Stimulated activated naive CD4-positive, alpha-beta T cell (primary cell): Measurements from ENCODE around the gene PAX7.

Source experiments
- DNase-seq, 6 experiments: peaks; one replicate each; lab custom pipeline; 2025; lab: John Stamatoyannopoulos, UW

The PAX7 gene

GRCh38 chr1:18701183-18701582, 70.5 kb downstream of the PAX7 start:
- DNase-seq, result no peak

- DNase-seq, result no peak
Measured at GRCh38 chr1:18703041-18703621, 72.5 kb downstream of the PAX7 start.

GRCh38 chr1:18705811-18706210, 75.2 kb downstream of the PAX7 start:
- no peak for DNase-seq

DNA sequence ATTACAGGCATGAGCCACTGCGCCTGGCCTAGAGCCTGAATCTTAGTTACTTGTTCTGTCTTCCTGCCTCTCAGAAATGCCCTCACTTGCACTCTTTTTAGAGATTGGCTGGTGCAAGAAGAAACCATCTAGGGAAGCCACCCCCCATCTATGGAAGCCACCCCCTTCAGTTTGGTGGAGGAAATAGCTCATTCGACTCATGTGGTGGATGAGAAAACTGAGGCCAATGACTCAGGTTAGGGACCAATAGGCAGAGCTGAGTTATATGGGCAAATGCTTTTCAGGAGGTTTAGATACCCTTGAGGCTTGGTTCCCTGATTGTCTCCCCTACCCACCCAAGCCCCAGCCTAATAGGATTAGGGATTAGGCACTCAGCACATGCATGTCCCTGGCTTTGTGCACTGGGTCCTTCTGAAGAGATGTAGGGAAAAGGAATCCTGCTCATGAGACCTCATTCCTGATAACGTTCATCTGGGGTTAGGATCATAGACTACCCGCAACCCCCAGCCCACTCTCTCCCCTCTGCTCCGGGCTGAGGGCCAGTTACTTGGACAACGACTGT, 77.1 kb downstream of the PAX7 start:
- no peak for DNase-seq

- no peak for DNase-seq
Measured at GRCh38 chr1:18710002-18710401, 79.4 kb downstream of the PAX7 start.

- no peak for DNase-seq
Measured at GRCh38 chr1:18711003-18711402, 80.4 kb downstream of the PAX7 start.

DNA sequence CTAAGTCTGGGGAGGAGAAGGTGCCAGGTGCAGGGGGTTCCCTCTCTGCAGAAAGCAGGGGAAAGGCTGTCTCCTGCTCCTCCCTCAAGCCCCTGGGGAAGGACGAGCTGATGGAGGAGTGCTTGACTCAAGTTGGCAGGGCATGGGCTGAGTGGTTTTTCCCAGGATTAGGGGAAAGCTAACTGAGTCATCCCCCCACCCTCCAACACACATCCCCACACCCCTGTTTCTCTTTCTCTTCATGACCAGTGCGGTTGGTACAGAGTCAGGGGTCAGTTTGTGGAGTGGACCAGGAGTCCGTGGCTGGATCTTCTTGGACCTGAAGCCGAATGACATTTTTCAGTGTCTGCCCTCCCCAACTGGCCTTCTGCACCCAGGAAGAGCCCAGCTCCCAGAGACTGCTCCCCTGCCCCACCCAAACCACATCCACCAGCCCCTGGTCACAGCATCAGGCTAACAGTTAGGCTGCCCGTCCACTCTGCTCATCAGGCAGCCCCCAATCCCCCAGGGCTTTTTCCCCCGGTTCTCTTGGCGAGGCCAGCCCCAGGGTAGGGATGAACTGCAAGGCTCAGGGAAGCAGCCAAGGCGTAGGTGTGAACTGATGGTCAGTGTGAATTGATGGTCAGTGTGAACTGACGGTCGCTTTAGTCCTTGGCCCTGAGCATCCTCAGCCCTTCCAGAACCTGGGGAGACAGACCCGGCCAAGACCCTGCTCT, 81.0 kb downstream of the PAX7 start:
- DNase-seq, result no peak

DNA sequence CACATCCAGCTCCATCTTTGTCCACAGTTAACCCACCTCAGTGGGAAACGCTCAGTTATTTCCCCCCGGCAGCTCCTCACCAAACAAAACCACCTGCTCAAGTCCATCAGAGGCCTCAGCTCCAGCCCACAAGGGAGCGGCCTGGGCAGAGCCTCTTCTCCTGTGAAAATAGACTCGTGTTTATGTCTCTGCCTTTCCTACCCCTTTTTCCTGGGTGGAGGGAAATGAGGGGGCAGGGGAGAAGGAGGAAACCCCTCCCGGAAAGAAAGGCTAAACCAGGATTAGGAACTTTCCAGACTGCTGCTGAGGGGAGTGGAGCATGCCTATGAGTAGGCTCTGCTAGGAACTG, 81.6 kb downstream of the PAX7 start:
- no peak for DNase-seq

DNA sequence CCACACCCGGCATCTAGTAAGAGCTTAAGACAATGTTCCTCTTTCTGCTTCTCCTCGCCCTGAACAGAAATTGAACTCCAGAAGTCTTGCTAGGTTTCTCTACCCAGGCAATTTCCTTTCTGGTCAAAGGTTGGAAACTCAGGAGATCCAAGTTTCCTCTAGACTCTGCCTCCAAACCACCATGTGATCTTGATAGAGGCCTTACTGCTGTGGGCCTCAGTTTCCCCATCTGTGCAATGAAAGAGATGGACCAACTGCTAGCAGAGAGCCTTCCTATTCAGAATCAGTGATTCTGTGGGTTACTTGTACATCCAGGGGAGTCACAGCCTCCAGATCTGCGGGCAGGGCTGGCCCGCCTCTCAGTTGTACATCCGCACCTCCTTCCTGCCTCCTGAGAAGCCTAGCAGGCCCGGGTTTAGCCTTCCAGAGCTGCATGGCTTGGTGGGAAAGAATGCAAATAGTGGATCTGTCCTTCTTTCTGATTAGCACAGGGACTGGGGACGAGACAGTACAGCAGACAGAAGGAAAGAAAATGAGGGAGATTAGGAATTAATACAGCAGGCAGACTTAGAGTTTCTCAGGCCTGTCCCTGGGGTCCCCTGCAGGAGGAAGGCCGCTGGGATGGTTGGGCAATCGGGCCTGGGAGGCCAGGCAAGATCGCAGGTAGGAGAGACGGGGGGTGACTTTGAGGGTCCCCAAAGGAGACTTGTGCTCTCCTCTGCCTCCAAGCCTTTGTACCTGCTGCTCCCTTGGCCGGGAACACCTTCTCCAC, 83.9 kb downstream of the PAX7 start:
- no peak for DNase-seq

GRCh38 chr1:18716112-18716784, 85.6 kb downstream of the PAX7 start:
- DNase-seq, result no peak

DNA sequence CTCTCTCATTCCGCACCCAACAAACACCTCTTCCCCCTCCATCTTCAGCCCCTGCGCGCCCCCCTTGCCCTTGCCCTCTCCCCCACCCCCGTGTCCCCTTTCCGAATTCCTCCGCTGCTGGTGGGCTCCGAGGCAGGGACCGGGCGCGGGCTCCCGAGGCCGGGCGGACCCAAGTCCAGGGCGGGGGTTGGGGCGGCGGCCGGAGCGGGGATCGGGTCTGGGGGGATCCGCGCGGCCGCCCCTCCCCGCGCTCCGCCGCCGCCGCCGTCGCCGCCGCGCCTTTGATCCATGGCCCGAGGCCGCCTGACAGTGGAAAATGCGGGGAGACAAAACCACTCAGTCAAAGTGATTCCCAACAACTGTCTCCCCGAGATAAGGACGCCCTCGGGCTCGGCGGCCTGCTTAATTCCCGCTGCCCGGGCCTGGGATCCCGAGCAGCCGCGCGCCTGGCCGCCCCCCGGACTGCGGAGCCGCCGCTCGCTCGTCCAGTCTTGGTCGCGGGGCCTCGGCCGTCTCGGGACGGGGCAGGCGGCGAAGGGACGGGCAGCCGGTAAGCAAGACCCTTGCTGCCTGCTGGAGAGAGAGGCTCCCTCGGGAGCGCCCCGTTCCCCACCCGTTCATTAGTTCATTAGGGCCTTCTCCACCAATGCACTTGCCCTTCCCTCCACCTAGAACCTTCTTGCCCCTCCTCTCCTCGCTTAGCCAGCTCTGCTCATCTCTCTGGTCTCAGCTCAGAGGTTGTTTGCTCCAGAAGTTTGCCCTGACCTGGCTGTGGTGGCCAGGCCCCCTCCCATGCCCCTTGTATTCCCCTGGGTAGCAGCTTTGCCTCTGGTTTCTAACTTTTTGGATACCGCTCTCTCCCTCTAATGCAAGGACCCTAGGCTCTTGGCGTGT, 86.4 kb downstream of the PAX7 start:
- DNase-seq, result no peak

DNA sequence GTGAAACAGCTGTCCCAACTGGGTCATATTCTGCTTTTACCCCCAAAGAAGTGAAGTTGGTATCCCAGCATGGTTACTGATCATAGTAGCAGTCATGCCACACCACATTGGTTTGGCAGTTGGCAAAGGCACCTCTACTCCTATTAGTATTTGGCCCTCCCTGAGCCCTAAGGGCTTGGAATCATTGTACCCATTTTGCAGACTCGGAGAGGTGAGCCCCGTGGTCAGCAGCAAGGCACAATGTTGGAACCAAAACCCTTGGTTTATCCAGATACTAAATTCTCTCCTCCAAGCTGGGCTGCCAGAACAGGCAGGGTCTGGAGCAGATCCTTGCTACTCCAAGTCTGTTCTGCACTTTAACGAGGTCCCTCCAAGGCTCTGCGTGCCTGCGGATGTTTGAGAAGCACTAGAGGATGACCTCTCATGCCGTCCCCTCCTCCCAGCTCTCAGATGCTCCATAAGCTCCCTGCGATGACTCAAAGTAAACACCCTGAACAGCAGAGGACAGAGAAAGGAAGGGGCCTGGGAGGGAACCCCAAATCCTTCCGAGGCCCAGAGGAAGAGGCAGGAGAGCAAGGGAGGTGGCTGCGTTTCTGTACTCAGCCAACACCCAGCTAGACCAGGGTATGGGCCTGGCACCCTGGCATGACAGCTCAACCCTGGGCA, 89.3 kb downstream of the PAX7 start:
- no peak for DNase-seq

- no peak for DNase-seq
Measured at GRCh38 chr1:18721041-18721440, 90.4 kb downstream of the PAX7 start.

- no peak for DNase-seq
Measured at GRCh38 chr1:18721776-18722175, 91.1 kb downstream of the PAX7 start.

- DNase-seq, result no peak
Measured at GRCh38 chr1:18722270-18722669, 91.6 kb downstream of the PAX7 start.

- DNase-seq, result no peak
Measured at GRCh38 chr1:18723206-18723605, 92.6 kb downstream of the PAX7 start.

DNA sequence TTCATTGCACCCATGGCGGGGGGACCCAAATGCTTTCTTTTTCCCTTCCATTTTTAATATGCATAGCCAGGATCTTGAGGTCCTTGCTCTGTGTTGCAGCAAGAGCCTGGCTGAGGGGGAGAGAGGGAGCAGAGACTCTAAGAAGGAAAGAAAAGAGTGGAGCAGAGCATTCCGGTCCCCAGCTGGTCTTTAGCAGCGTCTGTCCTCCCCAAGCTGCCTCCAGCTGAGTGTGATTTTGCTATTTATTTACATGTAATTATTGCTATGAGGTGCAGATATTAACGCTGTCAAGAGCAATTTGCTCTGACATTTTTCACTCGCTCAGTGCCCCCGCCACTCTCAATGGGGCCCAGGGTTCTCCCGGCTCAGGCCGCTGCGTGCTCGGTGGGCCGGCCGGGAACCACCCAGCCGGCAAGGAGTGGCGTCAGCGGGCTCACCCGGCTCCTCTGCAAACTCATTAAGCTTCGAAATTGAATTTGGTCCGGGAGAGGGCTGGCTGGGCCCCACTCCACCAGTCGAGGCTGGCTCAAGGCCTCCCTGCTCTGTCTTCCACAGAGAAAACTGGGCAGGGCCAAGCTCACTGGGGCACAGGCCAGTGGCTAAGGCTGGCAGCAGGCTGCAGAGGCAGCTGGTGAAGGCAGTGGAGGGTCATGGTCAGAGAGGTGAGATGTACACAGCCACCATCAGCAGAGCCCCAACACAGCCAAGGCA, 93.2 kb downstream of the PAX7 start:
- DNase-seq, result no peak

DNA sequence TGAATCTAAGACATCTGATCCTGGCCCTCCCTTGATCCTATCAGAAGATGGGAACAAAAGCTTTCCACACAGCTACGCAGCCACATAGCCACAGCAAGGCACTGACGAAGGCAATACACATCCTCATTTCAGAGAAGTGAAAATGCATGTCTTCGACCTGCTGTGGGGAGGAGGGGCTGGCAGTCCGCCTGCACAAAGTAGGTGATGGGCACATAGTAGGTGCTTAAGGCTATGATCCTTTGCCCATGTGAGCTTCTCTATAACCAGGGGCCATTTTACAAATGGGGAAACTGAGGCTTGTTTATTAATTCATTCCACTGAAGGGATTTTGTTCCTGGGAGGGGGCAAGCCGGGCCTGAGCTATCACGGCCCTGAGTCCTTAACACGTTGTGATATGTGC, 94.2 kb downstream of the PAX7 start:
- no peak for DNase-seq

DNA sequence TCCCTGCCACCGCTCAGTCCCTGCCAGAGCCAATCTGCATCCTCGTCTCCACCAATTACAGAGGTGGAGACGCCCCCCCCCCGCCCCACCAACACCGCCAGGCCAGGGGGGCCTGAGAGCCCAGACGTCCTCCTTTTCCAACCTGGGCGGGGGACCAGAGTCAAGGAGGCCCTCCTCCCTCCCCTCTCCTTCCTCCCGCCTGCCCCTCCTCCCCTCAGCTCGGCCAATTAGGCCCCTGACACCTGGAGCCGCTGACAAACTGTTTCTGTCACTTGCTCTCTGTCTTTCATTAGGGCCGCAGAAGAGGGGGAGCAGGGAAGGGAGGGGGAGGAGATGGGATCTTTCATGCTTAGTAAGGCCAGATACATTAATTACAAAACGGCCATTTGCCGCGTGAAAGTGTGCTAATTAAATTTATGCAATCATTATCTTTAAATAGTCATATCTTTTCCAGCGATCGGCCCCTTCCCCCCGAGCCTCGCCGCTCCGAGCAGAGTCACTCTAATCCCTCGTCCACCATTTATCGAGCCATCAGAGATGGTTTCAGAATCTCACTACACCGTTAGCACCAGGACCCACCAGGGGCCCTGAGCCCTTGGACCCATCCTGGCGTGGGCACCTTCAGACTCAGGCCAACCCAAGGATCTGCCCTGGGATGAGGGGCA, 94.7 kb downstream of the PAX7 start:
- DNase-seq, result no peak

GRCh38 chr1:18726368-18726767, 95.7 kb downstream of the PAX7 start:
- no peak for DNase-seq
